NT2/D1 (cell line): Measurements from ENCODE around the gene SOX5.

Experiments
- DNase-seq: peaks from one replicate; pipeline ENCODE4 v3.0.0-alpha.2; 2011; ENCODE audit warnings: low read depth, low spot score
- H3K27me3 ChIP-seq: 2 replicates; pipeline ENCODE4 v1.6.0; 2011; ENCODE audit warnings: mild to moderate bottlenecking; ENCODE audit not compliant: insufficient read length, insufficient read depth
- H3K36me3 ChIP-seq: 2 replicates; pipeline ENCODE4 v1.6.1; 2011; ENCODE audit warnings: mild to moderate bottlenecking, low read length, mixed read lengths; ENCODE audit not compliant: insufficient read depth, insufficient read length
- H3K4me1 ChIP-seq: 2 replicates; pipeline ENCODE4 v1.5.1; 2011; ENCODE audit not compliant: insufficient read depth, insufficient read length
- H3K4me3 ChIP-seq: 2 replicates; pipeline ENCODE4 v1.5.1; 2011; ENCODE audit warnings: low read depth; ENCODE audit not compliant: insufficient read length
- H3K9ac ChIP-seq: 2 replicates; pipeline ENCODE4 v1.6.0; 2011; ENCODE audit warnings: low read depth; ENCODE audit not compliant: insufficient read length
- H3K9me3 ChIP-seq: 2 replicates; pipeline ENCODE4 v1.5.1; 2011; ENCODE audit warnings: mild to moderate bottlenecking, low read length; ENCODE audit not compliant: insufficient read depth
- SUZ12 ChIP-seq: IDR thresholded peaks from 2 replicates; pipeline ENCODE4 v1.6.1; 2011; ENCODE audit not compliant: insufficient read length, insufficient read depth; ENCODE audit errors: extremely low read depth
- YY1 ChIP-seq: IDR thresholded peaks from 2 replicates; pipeline ENCODE4 v1.6.1; 2011; ENCODE audit not compliant: insufficient read length, insufficient read depth
- ZNF274 ChIP-seq: IDR thresholded peaks from 2 replicates; pipeline ENCODE4 v1.6.1; 2011; ENCODE audit warnings: mild to moderate bottlenecking, low read depth, low read length

The SOX5 gene

DNA sequence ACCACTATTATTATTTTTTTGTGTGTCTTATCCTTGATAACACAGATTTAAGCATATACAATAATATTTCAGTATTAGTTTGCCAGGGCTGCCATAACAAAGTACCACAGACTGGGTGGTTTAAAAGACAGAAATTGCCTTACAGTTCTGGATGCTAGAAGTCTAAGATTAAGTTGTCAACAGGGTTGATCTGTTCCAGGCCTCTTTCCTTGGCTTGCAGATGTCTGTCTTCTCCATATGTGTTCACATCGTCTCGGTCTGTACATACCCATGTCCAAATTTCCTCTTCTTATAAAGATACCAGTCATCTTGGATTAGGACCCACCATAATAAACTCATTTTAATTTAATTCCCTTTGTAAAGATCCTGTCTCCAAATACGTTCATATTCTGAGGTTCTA is 204.8 kb downstream of the SOX5 start:
- Histone ChIP-seq H3K36me3 (no peaks in the 10 kb centered on the region), H3K27me3 (no peaks in the 10 kb centered on the region), H3K9ac (no peak overlapping the region), H3K9me3 (peaks cover 9% of the 10 kb centered on the region; the same call in 1 of the 2 replicates), H3K4me3 (no peak overlapping the region), H3K4me1 (no peaks in the 10 kb centered on the region)
- DNase-seq = no peak
- no peak for TF ChIP-seq ZNF274
- no peak for TF ChIP-seq YY1
- TF ChIP-seq SUZ12 = no peak

DNA sequence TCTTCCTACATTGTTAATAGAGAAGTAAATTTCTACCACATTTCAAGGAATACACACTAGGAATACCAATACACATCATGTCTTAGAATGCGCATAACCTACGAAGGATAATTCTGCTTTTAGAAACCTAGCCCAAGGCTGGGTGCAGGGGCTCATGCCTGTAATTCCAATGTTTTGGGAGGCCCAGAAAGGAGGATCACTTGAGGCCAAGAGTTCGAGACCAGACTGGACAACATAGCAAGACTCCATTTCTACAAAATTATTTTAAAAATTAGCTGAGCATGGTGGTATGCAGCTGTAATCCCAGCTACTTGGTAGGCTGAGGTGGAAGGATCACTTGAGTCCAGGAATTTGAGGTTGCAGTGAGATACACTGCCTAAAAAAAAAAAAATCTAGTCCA is 206.9 kb downstream of the SOX5 start:
- Histone ChIP-seq H3K9me3 (peaks cover 9% of the 10 kb centered on the region; the same call in 1 of the 2 replicates), H3K4me3 (no peak overlapping the region), H3K36me3 (no peaks in the 10 kb centered on the region), H3K9ac (no peak overlapping the region), H3K4me1 (no peaks in the 10 kb centered on the region), H3K27me3 (no peaks in the 10 kb centered on the region)
- TF ChIP-seq SUZ12 = no peak
- TF ChIP-seq ZNF274 = no peak
- TF ChIP-seq YY1 = no peak
- no peak for DNase-seq

- H3K9ac ChIP-seq = no peak overlapping the region
- TF ChIP-seq SUZ12 (no peak), ZNF274 (no peak), YY1 (no peak)
Observed at GRCh38 chr12:23731493-23731892, 218.0 kb downstream of the SOX5 start.

GRCh38 chr12:23731035-23731434 is 218.4 kb downstream of the SOX5 start:
- Histone ChIP-seq H3K9ac (no peak overlapping the region), H3K4me1 (no peaks in the 10 kb centered on the region), H3K27me3 (no peaks in the 10 kb centered on the region), H3K36me3 (no peaks in the 10 kb centered on the region), H3K9me3 (no peaks in the 10 kb centered on the region), H3K4me3 (no peak overlapping the region)
- DNase-seq = no peak
- TF ChIP-seq SUZ12 = no peak
- TF ChIP-seq ZNF274 = no peak
- no peak for TF ChIP-seq YY1

More at GRCh38 chr12:23731493-23731892, 218.0 kb downstream of the SOX5 start:
- H3K4me1 ChIP-seq = no peaks in the 10 kb centered on the region
- no peaks in the 10 kb centered on the region for H3K9me3 ChIP-seq
- no peaks in the 10 kb centered on the region for H3K36me3 ChIP-seq
- no peak overlapping the region for H3K4me3 ChIP-seq
- no peak for DNase-seq
- H3K27me3 ChIP-seq = no peaks in the 10 kb centered on the region

DNA sequence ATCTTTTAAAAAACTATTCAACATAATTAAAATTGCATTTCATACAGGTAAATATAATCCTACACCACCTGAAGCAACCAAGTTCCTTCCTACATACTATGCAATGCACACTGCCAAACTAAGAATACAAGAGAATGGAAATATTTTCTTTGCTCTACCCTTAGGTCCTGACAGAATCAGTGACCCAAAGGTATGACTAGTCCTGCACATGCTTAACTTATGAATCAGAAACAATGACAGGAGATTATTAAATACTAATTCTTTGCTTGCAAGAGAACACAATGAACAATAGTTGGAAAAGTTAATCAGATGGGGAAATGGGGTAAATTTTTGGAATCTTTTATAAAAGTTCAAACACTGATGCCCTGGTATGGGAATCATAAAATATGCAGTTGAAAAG is 220.1 kb downstream of the SOX5 start:
- H3K27me3 ChIP-seq = no peaks in the 10 kb centered on the region
- no peaks in the 10 kb centered on the region for H3K36me3 ChIP-seq
- no peak overlapping the region for H3K9ac ChIP-seq
- DNase-seq = no peak
- no peak overlapping the region for H3K4me3 ChIP-seq
- no peaks in the 10 kb centered on the region for H3K4me1 ChIP-seq
- no peaks in the 10 kb centered on the region for H3K9me3 ChIP-seq
- TF ChIP-seq ZNF274 (no peak), YY1 (no peak), SUZ12 (no peak)

GRCh38 chr12:23726646-23727045 is 222.8 kb downstream of the SOX5 start:
- H3K27me3 ChIP-seq = no peaks in the 10 kb centered on the region
- DNase-seq = no peak
- TF ChIP-seq YY1 = no peak
- no peak for TF ChIP-seq ZNF274
- TF ChIP-seq SUZ12 = no peak
- no peaks in the 10 kb centered on the region for H3K4me1 ChIP-seq
- no peaks in the 10 kb centered on the region for H3K36me3 ChIP-seq
- H3K9ac ChIP-seq = no peak overlapping the region
- no peak overlapping the region for H3K4me3 ChIP-seq
- no peaks in the 10 kb centered on the region for H3K9me3 ChIP-seq

GRCh38 chr12:23722655-23723054 is 226.8 kb downstream of the SOX5 start:
- no peak for DNase-seq
- no peaks in the 10 kb centered on the region for H3K36me3 ChIP-seq
- no peaks in the 10 kb centered on the region for H3K27me3 ChIP-seq
- H3K9me3 ChIP-seq = no peaks in the 10 kb centered on the region
- no peak overlapping the region for H3K4me3 ChIP-seq
- no peaks in the 10 kb centered on the region for H3K4me1 ChIP-seq
- no peak overlapping the region for H3K9ac ChIP-seq
- TF ChIP-seq SUZ12 = no peak
- no peak for TF ChIP-seq ZNF274
- TF ChIP-seq YY1 = no peak
